A204.1 (cell line): ENCODE results near the gene SIM1.

Experiments
- FAIRE-seq: peaks from 2 replicates; lab custom pipeline; 2012; peaks lifted over from hg19 to GRCh38; lab: Jason Lieb, UNC

Gene SIM1

DNA sequence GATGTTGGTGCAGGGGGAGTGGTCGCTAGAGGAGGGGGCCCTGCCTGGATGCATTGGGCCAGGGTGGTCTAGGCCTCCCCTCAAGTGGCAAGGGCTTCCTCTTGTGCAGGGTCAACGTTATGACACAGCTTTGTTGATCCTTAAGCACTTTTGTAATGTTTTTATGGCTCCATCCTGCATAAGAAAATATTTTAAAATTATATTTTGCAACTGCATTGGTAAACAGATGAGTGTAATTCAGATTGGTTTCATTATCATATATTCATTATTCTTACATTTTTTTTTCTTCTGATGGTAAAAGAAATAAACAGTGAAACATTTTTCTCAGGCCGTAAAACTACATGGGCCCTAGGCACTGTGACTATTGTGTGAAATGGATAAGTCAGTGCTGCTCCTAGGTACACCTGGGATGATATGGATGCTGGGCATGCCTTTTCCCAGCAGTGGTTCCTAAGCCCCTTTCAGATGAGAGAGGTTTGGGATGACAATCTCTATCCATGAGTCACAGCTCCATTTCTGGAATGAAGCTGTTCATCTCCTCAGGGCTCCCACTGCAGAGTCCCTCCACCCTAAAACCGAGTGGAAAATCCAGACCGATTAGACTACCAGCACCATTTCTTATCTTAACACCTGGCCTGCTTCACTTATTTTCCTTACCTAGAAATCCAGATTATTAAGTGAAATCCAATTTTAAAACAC, 5.8 kb upstream of the SIM1 start:
- no peak for FAIRE-seq

DNA sequence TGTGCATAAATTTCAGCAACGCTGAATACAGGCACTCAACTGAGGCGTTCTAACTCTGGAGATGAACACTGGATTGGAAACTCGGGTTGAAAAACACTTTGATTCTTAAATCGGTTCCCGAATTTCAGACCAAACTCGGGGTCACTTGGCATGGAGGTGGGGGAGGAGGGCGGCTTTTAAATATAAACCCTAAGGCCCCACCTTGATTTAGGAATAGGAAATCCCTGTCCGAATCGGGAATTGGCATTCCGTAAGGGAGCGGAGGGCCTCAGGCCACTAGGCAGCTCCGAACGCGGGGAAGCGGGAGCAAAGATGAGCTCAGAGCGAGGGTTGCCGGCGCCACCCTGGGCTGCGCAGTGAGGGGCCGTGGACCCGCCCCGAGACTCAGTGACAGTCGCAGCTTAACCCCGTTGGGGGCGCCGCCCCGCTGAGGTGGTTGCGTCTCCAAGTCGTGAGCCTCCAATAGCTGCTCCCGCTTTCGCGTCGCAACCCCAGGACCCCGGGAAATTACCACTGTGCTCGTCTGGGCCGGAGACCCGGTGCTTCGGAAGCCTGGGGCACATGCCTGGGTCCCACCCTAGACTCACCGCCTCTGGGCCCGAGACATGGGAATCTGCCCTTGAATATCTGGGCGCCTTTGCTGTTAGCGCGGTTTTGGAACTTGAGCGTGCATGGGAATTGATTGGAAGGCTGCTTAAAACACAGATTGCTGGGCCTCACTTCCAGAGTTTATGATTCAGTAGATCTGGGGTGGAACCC, 4.6 kb upstream of the SIM1 start:
- FAIRE-seq, result no peak

DNA sequence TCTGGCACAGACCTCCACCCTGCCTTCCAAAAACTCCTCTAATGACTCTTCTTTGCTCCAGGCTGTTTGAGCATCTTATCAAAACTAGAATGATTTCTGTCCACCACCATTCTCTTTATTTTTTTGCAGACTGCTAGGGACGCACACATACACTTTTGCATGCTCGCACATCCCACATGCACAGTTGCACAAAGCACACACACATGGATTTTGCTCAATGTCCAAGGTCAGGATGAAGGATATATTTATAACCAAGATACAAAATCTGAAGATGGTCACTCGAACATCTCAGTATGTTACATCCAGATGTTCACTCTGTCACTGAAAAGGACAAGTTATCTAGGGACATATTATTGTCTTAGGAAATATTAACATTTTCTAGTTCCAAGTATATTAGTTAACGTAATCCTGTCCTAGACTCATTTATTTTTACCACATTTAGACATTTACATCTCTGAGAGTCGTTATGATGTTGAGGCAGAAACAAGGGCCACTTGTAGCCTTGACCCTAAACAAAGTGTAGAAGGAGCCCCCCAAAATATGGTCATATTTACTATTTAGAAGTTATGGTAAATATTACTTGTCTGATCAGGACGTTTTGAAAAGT, 3.4 kb upstream of the SIM1 start:
- no peak for FAIRE-seq

DNA sequence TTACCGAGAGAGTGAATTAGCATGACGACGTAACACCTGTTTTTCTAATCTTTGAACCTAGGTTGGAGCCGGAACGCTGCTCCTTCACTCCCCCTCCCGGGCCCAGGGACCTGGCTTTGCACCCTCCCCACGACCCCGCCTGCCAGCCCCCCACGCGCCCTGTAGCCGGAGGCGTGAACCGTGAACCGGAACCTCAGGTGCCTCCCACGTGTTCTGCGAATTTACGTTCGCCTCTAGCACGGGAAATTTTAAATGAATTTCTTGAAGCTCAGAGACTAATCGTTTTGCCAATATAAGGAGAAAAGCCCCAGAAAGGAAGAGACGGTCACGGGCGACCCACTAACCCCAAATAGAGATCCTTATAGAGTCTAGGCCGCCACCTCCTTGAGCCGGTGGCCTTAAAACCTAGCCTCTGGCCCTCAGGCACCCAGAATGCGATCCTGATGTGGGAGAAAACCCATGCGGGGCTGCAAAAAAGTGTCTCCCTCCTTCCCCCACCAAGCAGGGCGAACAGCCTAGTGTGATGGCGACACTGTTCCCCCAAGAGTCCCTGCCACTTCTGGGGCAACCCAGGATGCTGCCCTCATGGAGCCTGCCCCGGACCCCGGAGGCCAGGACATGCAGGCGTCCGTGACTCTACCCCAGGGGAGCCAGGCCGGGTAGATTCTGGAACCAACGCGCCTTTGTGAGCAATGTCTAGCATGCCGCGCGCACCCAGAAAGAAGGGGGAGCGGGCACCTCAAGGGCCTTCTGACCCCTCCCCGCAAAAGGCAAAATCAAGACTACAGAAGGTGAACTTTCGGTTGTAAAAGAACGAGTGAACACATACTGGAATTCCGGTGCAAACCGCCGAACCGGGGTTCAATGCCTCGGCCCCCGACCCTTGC, 2.7 kb upstream of the SIM1 start:
- FAIRE-seq, result no peak

DNA sequence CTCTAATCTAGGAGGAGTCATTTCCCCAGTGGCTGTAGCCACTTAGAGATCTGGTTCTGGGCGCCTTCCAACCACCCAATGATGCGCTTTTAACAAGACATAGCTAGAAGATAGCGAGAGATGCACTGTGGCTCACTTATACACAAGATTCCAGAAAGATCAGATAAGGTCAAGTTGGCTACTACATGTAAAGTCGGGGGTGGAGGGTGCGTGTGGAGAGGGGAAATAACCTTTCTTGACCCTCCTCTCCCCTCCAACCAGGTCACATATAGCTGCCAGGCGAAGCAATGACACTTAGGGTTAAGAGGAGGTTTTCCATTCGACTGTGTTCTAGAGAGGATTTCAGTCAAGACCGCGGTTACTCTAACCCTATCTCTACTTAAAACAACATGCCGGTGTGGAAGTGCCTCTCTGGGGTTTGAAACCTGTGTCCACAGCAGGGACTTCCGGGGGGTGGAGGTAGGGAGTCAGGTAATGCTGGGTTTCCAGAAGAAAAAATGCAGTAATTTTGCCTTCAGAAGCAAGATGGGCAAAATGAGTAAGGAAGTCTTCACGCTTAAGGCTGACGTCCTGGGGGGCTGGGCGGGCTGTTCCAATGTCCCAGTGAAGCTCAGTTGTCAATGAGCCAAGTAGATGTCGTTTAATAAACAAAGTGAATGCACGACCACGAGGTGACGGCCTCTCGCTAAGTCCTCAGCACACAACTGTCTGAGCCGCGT, 1.8 kb upstream of the SIM1 start:
- FAIRE-seq, result no peak

DNA sequence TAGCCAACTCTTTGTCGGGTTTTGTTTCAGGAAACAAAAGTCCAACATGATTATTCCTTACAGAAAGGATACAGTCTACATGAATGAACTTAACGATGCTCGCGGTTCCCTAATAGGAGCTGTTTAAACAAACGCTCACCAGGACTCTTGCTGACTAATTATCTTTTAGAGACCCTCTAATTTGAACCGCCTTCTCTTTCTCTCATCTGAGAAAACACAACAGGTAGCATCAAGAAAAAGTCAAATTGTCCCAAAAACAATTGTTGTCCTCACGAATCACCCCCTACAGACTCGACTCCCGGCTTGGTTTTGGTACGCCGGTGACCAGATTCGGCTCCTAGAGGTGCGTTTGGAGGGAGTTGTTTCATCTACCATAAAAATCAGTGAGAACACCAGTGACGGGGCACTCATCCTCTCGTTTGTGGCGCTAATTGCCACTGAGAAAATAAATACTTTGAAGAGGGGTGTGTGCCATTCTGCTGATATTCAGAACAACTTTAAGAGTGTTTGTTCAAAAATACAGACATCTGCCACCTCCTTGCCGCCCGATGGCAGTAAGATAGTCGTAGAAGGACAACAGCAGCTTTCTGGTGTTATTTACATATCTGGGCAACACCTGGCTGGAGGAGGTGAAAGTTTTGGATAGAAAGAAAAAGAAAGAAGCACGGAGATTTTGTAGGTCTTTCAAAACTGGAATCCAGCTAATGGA, 1.1 kb upstream of the SIM1 start:
- no peak for FAIRE-seq

DNA sequence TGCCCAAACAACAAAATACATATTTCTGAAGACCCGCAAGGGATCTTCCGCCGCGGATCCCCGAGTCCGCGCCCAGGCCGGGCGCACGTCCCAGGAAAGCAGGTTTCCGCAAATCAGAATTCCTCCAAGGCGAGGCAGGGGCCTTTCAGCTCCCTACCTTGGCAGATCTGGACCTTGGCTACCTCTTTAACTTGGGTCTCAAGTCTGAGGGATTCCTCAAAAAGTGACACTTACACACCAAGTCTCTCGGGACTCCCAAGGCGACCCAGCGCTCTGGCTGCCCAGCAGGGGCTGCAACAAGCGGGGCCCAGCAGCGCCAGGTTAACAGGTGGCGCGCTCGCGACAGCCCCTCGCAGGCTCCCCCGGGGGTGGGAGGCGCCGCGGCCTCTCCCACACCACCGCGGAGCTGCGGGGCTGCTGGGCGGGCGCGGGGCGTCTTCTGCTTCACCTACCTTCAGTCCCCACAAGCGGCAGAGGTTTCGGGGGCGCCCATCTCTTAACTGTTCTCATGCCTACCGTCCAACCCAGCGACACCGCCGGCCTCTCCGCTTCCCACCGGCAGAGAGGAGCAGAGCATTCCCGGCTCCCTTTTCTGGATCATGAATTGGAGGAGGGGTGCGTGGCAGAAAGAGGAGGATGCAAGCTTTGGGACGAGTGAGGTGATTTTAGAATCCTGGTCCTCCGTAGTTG, 414 bp downstream of the SIM1 start:
- no peak for FAIRE-seq

DNA sequence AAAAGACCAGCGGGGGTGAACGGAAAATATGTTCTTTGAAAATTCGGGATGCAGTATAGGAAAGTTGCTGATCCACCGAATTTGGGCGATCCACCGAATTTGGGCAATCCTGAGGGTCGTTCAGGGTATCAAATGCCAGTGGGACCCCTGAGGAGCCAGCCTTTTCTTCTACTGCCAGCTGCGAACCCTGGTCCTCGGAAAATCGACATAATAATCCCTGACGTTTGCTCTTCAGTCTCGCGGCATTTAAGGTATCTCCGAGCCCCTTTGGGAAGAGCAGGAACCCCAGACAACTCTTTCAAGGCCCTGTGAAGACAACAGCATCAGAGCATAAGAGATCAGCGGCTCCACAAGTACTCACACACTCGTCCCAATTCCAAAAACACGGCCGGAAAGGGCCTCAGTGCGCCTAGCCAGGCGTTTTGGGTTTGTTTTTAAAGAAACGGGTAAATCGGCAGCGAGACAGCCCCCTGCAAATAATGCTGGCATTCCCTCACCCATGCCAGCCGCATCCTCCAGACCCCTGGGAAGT, 1.0 kb downstream of the SIM1 start:
- FAIRE-seq, result no peak

DNA sequence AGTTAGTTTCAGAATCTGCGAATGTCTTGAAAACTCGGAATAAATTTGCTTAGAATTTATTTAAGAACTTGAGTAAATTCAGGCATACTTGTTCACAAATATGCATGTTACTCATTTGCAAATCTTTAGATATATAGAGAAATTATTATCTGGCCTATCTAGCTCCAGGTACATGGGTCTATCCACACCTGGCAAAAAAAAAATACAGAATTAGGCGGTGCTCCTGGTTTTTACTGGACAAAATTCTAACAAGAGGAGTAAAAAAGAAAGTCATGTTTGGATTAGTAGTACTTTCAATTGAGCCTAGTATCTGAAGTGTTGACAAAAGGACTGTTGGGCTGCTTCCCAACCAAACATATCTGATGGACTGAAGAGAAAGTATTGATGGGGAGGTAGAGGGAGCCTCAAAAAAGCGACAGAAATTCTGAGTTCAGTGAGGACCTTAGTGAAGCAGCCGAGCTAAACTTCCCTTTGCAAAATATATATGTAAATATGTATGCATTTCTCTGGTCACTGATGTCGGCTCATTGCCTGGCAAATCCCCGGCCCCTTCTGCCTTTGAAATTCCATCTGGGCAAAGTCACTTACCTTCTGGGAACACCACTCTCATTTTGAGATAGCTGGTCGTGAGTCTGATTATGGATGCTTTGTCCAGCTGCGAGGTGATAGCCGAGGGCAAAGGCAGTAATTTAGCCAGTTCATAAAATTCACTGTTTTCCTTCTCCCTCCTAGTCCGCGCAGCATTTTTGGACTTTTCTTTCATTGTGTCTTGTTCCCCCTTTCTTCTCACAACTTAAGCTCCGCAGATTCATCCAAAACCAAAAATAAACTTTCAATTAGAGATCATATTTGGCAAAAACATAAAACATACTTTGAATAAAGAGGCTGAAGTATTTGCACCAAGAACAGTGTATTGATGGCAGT, 1.8 kb downstream of the SIM1 start:
- no peak for FAIRE-seq

DNA sequence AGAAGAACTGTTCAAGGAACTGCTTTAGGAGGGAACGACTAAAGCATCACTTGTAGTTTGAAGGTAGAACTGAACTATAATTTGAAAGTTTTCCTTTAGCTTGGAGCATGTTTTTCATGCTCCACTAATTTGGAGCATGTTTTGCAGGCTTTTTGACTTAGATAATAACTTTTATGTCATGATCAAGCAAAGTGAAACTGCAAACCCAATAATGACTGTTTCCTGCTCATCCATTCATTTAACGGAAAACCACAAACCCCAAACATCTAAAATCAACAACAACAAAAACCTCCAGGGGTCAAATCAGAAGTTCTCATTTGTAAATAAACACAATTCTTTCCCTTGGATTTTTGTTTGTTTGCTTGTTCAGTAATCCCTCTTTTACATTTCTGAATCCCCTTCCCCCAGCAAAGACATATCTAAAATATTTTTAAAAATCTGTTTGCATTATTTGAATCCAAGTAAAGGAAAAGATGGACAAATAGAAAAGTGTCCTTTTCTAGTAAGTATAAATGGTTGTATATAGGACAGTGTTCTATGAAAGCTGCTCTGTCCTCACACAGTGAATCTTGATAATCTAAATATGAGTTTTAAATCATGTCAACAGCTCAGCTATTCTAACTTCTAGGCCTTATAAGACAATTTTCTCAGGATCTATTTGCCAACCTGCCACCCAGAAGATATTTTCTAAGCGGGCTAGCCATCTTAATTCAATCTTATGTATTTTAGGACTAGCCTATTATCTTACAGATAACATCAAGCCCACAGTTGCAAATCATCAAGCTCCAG, 2.6 kb downstream of the SIM1 start:
- no peak for FAIRE-seq

DNA sequence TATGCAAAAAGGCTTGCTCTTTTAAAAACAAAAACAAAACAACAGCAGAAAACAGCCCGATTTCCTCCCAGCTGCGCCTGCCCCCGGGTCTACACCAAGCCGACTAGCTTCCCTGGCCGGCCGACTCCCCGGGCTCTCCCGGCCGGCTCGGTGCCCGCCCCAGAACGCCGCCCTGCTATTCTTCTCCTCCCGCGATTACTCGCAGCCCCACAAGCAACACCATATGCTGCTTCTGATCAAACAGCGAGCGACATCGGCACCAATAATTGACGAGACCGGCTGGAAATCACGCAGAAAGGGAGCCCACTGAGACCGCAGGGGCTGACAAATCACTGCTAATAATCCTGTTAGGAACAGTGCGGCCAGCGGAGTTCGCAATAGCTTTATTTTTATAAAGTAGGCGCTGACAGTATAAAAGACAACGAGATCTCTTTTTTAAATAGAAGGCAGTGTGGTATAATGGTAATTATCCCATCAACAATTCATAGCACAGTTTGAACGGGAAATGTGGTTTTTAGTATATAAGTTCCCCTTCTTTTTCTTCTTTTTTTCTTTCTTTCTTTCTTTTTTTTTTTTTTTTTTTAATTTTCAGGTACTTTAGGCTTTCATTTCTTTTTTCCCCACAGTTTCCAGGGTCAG, 3.3 kb downstream of the SIM1 start:
- FAIRE-seq, result no peak

DNA sequence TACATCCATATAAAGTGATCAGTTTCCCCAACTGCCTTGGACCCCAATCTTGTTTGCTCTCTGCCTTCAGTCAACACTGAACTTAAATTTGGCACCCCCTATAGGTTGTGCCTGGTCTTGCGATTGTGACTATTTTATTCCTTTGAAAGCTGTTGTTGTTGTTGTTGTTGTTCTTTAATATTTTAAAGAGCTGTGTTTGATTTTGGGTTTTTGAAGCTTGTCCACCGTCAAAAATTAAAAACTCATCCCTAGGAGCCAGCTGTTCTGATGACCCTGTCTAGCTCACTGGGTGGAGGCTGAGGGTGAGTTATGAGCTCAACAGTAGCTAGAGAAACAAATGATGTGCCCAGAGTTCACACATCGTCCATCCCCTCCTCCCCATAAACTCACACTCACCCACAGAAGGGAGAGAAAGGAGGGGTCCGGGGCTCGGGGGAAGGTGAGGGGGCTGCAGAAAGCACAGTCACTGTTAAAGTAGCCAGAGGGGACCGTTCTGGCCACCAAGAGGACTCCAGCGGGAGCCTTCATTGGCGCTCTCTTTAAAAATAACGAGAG, 4.0 kb downstream of the SIM1 start:
- FAIRE-seq, result no peak

DNA sequence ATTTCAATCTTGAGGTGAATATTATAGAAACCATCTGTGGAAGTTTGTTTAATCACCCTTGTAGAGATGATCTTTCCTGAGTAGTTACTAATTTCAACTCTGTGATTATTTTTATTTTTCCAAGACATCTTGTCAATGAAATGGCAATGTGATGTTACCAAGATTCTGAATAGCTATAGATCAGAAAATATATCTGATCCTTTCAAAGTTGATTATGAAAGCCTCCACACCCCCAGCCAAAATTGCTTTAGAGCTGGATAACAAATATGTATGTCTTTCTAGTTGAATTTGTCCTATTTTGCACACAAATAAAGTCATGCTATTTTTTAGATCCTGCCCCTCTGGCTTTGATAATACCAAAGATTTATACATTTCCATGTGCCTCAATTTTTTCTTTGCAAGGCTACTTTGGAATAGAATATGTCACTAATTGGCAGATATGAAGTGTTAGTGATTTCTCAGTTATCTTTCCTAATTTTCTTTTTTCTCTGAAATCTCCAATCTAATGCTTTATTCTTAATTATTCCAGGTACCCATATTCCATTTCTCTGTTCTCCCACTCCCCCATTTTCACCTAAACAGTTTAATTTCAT, 5.0 kb downstream of the SIM1 start:
- FAIRE-seq, result no peak

DNA sequence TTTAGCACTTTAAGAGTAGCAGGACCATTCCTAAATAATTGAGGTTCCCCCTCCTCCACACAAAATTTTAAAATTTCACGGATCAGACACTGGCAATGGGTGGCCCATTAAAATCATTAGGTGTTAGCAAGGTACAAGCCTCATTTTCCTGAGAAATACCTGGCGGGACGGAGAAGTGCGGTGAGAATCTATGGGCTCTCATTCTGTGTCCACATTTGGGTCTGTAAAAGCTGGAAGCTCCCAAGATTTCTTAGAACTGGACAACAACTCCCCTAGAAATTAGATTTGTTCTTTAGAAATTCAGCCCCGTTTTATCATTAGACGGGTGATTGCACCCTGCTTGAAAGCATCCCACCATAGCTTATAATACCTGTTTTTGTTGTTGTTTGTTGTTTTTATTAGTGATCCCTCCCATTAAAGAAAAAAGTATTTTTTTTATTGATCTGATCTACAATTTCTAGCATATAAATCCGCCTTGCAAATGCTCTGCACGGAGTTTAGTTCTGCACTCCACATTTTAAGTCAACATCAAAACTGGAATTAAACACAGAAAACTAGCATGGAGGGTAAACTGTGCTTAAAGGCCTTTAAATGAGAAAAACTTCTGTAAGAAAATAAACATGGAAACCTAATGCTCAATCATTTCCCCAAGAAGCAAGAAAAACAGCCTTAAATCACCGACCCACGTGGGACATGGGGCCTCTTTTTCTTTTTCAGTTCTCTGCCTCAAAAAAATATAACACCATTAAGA, 5.7 kb downstream of the SIM1 start:
- no peak for FAIRE-seq

DNA sequence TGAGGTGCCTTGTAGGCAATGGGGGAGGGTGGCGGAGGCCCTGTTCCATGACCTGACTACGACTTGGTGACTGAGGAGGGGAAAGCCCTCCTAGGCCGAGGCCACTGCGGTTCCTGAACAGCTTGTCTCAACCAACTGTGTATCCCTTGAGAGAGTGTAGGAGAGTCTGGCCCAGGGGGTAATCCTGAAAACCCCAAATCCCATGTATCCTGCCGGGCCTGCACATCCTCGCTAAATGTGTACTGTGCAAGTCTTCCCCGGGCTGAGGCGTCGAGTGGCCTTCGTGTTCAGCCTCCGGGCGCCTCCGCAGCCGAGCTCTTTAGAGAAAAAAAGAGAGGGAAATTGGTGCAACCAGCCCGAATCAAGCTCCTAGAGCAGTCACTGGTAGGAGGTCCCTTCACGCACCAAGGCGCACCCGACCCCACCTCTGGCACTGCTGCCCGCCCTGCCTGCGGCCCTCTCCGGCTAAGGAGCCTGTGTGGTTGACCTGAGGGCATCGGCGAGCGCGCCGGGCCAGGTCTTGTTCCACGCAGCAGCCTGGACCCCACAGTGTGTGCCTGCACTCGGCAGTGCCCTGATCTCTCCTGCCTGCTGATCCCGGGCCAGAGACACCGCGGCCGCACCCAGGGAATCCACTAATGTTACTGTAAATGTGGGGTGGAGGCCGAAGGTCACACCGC, 7.3 kb downstream of the SIM1 start:
- FAIRE-seq, result no peak

DNA sequence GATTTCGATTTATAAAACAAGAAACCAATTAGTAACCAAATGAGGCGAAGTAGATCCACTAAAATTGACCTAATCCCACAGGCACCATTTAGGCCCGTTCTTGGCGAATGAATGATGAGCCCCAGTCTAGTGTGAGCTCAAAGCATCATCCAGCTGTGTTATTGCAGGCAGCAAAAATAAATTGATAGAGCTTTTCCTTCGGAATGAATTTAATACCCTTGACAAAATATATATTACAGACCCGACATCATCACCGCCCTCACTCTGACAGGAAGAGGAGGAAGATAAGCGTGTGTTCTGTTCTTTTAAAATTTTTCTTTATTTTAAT, 7.8 kb downstream of the SIM1 start:
- FAIRE-seq, result no peak
